HFF-Myc (cell line): ENCODE data around the gene TXNDC12.
"Not testable (repeated sequence)": the region's sequence is repeated elsewhere in the genome, so short reads cannot be mapped to it uniquely, and the experiment has no call there.

Source experiments
- DNase-seq: peaks from one replicate; pipeline ENCODE4 v3.0.0-alpha.2; 2011; ENCODE audit warnings: low read depth; ENCODE audit errors: extremely low read depth
- H3K4me3 ChIP-seq: replicated peaks from 2 replicates; pipeline ENCODE4 v1.5.1; 2011; ENCODE audit warnings: low read depth, mild to moderate bottlenecking, control low read depth, low read length
- TF ChIP-seq, protein P1 (sequence below): IDR thresholded peaks from 2 replicates; pipeline ENCODE4 v1.5.1; 2012; ENCODE audit warnings: mild to moderate bottlenecking, low read depth, low read length, control low read depth; ENCODE audit errors: missing control alignments

Gene TXNDC12

DNA sequence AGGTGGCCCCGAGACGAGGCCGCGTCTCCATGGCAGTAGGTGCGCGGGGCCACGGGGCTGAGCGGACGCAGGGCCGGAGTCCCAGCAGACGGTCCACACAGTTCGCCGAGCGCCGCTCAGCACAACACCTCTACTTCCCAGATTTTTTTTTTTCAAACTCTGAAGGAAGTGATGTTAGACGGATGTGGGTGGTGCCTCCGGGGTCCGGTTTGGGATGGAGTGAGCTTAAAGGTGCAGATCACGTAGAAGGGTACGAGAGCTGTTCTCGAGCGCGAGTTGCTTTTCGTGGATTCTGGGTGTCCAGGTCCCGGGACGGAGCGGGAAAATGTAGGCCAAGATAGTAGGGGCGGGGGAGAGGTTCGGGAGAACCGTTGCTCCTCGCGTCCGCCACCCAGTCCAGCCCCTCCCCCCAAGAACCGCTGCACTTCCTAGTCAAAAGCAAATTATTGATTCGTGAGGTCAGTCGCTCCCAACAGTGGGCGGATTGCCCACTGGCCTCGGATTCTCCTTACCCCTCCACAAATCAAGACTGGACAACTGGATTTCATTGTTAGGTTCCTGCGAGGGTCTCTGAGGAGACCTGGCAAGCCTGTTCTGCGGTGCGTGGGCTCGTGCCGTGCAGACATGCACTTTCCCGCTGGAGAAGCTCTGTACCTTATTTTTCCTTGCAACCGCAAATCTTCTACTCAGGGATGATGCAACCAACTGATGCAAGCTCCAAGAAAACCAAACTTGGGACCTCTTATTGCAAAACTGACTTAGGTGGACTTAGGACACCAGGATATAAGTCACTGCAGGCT lies at the start of gene TXNDC12:
TSS of gene TXNDC12 (minus strand) at position 126 of the 800 bp plus-strand sequence. CDS start at position 31, 95 bp downstream.
- TF ChIP-seq, protein P1, sequence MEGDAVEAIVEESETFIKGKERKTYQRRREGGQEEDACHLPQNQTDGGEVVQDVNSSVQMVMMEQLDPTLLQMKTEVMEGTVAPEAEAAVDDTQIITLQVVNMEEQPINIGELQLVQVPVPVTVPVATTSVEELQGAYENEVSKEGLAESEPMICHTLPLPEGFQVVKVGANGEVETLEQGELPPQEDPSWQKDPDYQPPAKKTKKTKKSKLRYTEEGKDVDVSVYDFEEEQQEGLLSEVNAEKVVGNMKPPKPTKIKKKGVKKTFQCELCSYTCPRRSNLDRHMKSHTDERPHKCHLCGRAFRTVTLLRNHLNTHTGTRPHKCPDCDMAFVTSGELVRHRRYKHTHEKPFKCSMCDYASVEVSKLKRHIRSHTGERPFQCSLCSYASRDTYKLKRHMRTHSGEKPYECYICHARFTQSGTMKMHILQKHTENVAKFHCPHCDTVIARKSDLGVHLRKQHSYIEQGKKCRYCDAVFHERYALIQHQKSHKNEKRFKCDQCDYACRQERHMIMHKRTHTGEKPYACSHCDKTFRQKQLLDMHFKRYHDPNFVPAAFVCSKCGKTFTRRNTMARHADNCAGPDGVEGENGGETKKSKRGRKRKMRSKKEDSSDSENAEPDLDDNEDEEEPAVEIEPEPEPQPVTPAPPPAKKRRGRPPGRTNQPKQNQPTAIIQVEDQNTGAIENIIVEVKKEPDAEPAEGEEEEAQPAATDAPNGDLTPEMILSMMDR: no peak
- peak within 1 kb of the TSS; percentile 90 for H3K4me3 ChIP-seq
- DNase-seq: peak; percentile 78

DNA sequence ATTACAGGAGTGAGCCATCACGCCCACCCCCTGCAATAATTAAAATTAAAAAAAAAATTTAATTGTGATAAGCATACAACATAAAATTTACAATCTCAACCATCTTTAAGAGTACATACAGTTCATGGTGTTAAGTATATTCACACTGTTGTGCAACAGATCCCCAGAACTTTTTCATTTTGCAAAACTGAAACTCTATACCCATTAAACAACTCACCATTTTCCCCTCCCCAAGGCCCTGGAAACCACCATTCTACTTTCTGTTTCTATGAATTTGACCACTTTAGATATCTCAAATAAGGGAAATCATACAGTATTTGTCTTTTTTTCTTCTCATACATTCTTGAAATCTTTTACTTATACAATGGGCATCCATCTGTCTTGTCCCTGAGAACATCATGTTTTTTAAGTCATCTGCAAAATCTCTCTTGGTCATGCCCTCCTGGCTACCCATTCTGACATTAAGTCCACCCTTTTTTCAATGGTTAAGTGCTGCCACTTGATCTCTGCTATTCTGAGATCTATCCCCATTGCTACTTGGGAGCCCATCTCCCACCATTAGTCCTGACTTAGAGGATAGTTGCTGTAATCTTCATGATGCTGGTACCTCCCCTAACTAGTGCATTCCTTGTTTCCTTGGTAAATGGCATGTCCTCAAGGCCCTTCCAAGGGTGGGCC lies 47.5 kb upstream of the TXNDC12 start:
- H3K4me3 ChIP-seq: no peak overlapping the region
- TF ChIP-seq, protein P1: no peak
- no peak for DNase-seq

DNA sequence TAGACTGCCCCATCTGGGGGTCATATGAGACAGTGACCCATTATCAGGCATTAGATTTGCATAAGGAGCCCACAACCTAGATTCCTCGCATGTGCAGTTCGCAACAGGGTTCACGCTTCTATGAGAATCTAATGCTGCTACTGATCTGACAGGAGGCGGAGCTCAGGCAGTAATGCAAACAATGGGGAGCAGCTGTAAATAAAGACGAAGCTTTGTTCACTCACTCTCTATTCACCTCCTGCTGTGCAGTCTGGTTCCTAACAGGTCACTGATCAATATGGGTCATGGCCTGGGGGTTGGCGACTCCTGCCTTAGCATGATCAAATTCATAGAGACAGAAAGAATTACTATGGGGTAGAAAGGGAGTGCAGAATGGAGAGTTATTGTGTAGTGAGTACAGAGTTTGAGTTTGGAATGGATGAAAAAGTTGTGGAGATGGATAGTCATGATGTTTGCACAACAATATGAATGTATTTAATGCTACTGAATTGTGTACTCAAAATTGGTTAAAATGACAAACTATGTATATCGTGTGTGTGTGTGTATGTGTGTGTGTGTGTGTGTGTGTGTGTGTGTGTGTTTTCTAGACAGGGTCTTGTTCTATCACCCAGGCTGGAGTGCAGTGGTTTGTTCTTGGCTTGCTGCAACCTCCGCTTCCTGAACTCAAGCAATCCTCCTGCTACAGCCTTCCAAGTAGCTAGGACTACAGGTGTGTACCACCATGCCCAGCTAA lies 43.3 kb upstream of the TXNDC12 start:
- no peak overlapping the region for H3K4me3 ChIP-seq
- TF ChIP-seq, protein P1: no peak
- DNase-seq: no peak

DNA sequence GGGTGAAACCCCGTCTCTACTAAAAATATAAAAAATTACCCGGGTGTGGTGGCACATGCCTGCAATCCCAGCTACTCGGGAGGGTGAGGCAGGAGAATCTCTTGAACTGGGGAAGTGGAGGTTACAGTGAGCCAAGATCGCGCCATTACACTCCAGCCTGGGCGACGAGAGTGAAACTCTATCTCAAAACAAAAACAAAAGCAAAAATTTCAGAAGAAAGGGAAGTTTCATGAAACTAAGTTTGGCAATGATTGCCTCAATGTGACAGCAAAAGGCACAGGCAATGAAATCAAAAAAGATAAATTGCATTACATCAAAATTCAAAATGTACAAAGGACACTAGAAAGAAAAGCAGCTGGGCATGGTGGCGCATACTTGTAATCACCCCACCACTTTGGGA lies 41.2 kb upstream of the TXNDC12 start:
- H3K4me3 ChIP-seq: no peak overlapping the region
- no peak for DNase-seq
- TF ChIP-seq, protein P1: no peak

DNA sequence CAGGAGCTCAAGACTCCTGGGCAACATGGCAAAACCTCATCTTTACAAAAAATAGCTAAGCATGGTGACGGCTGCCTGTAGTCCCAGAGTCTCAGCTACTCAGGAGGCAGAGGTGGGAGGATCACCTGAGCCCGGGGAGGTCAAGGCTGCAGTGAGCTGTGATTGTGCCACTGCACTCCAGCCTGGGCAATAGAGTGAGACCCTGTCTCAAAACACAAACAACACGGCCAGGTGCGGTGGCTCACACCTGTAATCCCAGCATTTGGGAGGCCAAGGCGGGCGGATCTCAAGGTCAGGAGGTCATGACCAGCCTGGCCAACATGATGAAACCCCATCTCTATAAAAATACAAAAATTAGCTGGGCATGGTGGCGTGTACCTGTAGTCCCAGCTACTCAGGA lies 39.3 kb upstream of the TXNDC12 start:
- not testable (repeated sequence) for H3K4me3 ChIP-seq, DNase-seq

DNA sequence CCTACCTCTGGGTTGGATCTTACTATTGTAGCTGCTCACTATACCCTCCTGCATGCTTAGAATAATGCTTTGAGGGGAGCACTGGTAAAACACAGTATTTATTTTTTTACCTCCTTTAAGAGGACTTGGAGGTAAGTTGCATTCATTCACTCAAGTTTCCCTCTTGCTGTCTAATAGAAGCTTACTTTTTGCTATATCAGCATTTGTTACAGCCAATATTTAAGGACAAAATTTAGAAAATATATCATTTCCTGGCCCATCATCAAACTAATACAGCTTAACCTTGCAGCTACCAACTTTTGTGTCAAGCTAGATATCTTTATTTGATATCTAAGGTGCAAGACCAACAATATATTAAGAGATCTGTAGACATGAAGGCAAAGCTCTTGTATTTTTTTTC lies 32.9 kb upstream of the TXNDC12 start:
- H3K4me3 ChIP-seq, DNase-seq: not testable (repeated sequence)

DNA sequence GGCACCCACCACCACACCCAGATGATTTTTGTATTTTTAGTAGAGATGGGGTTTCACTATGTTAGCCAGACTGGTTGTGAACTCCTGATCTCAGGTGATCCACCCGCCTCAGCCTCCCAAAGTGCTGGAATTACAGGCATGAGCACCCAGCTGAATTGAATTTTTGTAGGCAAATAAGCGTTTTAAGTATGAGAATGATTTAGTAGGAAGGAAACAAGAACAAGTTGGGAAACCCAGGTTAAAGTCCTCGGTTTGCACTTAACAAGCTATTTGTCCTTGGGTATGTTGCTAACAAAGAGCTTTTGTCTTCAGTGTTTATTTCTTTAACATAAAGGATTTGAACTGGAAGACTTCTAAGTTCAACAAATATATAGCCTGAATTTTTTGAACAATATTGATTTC lies 25.0 kb upstream of the TXNDC12 start:
- TF ChIP-seq, protein P1: no peak
- no peak overlapping the region for H3K4me3 ChIP-seq
- DNase-seq: no peak

DNA sequence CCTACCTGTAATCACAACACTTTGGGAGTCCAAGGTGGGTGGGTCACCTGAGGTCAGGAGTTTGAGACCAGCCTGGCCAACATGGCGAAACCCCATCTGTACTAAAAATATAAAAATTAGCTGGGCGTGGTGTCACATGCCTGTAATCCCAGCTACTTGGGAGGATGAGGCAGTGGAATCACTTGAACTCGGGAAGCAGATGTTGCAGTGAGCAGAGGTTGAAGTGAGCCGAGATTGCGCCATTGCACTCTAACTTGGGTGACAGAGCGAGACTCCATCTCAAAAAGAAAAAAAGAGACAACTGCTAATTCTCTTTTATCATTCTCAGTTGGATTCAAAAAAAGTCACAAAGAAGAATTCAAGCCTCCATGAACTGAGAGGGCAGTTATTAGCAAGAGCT lies 22.3 kb upstream of the TXNDC12 start:
- not testable (repeated sequence) for H3K4me3 ChIP-seq, DNase-seq
